KOPT-K1 (cell line): ENCODE results near the gene RAB40C.

Source experiments
- H3K27ac ChIP-seq: fragments of 200-600 bp; sonication (generic); 2 replicates; pipeline ENCODE4 v1.5.1; 2016; ENCODE audit warnings: antibody characterized with exemption, mild to moderate bottlenecking, low read depth, low read length; ENCODE audit not compliant: poor library complexity, severe bottlenecking
- H3K36me3 ChIP-seq: fragments of 200-600 bp; sonication (generic); 2 replicates; pipeline ENCODE4 v1.5.1; 2017; ENCODE audit warnings: antibody characterized with exemption, mild to moderate bottlenecking, low read length, moderate library complexity; ENCODE audit not compliant: insufficient read depth
- H3K9me3 ChIP-seq: fragments of 200-600 bp; sonication (generic); 2 replicates; pipeline ENCODE4 v1.5.1; 2017; ENCODE audit warnings: antibody characterized with exemption, low read length, mild to moderate bottlenecking; ENCODE audit not compliant: insufficient read depth, poor library complexity, severe bottlenecking

The RAB40C gene

GRCh38 chr16:624526-625070 lies 34.7 kb downstream of the RAB40C start:
- Histone ChIP-seq H3K27ac (no peak overlapping the region), H3K9me3 (no peaks in the 10 kb centered on the region), H3K36me3 (no peaks in the 10 kb centered on the region; the same call in 1 of the 2 replicates)

DNA sequence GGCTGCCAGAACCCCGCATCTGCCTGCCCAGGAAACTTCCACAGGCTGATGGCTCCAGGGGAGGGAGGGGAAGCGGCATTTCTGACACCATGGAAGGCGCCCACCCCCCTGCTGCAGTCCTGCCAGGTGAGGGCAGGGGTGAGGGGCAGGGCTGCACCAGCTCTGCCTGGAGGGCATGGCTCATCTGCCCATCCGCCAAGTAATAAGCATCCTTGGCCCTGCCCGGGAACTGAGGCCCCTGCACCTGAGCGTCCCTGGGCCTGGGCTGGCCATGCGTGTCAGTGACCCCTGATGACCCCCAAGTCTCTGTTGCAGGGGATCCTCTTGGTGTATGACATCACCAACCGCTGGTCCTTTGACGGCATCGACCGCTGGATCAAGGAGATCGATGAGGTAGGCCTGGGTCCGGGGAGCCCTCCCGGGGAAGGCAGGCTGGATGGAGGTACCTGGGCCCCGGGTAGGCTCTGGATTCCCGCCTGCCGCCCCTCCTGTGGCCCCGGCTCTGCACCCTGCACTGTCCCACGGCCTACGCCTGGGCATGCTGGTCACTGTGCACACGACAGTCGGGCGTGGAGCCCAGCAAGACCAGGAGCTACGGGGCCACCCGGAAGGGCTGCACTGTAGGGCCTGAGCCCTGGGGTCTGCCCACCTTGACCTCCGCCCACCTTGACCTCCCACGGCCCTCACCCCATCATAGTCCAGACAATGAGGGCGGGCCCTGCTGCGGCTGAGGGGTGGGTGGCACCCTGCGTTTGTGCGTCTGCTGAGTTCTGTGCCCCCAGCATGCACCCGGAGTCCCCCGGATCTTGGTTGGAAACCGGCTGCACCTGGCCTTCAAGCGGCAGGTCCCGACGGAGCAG lies 35.5 kb downstream of the RAB40C start:
- Histone ChIP-seq H3K27ac (no peak overlapping the region), H3K9me3 (no peaks in the 10 kb centered on the region), H3K36me3 (no peaks in the 10 kb centered on the region; the same call in 1 of the 2 replicates)

- Histone ChIP-seq H3K36me3 (no peaks in the 10 kb centered on the region; the same call in 1 of the 2 replicates), H3K9me3 (no peaks in the 10 kb centered on the region), H3K27ac (no peak overlapping the region)
Observed at GRCh38 chr16:625977-626765, 36.3 kb downstream of the RAB40C start.

DNA sequence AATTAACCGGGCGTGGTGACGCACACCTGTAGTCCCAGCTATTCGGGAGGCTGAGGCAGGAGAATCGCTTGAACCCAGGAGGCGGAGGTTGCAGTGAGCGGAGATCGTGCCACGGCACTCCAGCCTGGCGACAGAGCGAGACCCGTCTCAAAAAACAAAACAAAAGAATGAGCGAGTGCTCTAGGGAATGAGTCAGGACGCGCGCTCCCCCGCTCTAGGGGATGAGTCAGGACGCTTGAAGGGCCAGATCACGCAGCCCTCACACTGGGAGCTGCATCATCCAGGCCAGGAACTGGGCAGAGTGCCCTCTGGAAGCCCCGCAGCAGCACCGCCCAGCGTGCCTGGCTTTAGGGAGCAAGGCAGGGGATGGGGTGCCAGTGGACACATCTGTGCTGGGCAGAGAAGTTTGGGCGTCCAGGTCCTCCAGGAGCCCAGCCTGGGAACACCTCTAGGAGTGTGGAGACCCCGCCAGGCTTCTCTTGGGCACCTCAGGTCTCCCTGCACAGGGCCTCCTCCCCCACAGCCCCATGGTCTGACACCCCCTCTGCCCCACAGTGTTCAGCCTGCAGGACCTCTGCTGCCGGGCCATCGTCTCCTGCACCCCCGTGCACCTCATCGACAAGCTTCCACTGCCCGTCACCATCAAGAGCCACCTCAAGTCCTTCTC lies 37.1 kb downstream of the RAB40C start:
- Histone ChIP-seq H3K36me3 (no peaks in the 10 kb centered on the region; the same call in 1 of the 2 replicates), H3K9me3 (no peaks in the 10 kb centered on the region), H3K27ac (no peak overlapping the region)

DNA sequence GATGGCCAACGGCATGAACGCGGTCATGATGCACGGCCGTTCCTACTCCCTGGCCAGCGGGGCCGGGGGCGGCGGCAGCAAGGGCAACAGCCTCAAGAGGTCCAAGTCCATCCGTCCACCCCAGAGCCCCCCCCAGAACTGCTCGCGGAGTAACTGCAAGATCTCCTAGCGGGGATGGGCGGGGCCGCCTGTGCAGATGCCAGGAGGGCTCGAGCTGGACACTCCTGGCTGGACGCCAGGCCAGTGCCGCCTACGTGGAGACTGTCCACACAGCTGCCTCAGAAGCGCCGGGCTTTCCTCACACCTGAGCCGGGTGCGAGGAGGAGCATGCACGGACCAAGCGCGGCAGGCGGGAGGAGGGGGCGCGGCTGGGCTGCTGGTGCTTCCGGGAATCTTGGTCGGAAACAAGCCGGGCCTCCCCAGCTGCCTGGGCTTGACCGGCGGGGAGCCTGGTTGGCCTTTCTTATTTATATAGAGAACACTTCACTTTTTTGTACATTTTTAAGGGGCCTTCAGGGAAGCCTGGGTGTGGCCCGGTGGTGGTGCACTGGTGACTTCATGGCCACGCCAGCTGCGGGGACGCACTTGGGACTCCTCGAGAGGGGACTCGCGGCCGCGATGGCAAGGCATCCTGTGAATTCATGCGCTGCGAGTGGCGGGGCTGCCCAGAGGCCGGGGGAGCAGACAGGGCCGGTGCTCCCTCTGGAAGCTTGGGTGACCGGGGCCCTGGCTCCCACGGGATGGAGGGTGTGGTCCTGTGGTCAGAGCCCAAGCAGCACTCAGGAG lies 37.8 kb downstream of the RAB40C start:
- H3K27ac ChIP-seq, result no peak overlapping the region
- no peaks in the 10 kb centered on the region; the same call in 1 of the 2 replicates for H3K36me3 ChIP-seq
- no peaks in the 10 kb centered on the region for H3K9me3 ChIP-seq

DNA sequence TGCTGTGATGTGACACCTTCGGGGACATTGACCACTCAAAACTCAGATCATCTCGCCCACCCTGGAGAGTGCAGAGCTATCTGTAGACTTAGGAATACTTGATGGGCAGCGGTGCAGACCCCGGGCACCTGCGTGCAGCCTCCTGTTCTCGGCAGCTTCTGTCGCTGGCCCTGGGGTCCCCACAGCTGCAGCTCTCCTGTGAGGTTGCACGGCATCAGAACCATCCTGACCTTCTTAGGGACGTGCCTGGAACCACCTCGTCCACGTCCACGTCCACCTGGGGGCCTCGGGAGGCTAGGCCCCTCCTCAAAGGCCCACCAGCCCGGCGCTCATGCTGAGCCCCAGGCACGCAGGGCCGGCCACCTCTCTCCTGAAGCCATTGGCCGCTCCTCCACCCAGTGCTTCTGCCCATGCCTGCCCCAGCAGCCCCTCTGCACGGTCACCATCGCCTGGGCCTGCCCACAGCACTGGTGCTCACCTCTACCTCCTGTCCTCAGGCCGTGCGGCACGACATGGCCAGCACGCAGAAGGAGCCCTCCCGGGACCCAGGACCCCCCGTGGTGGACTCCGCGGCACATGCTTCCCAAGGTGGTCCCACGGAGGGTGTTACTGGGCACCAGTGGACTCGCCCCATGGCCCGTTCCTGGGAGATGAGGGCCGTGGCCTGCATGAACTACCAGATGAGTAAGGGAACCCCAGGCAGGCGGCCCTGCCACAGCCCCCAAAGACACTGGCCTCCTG lies 38.6 kb downstream of the RAB40C start:
- Histone ChIP-seq H3K27ac (no peak overlapping the region), H3K36me3 (peaks cover 1% of the 10 kb centered on the region; the same call in 1 of the 2 replicates)

DNA sequence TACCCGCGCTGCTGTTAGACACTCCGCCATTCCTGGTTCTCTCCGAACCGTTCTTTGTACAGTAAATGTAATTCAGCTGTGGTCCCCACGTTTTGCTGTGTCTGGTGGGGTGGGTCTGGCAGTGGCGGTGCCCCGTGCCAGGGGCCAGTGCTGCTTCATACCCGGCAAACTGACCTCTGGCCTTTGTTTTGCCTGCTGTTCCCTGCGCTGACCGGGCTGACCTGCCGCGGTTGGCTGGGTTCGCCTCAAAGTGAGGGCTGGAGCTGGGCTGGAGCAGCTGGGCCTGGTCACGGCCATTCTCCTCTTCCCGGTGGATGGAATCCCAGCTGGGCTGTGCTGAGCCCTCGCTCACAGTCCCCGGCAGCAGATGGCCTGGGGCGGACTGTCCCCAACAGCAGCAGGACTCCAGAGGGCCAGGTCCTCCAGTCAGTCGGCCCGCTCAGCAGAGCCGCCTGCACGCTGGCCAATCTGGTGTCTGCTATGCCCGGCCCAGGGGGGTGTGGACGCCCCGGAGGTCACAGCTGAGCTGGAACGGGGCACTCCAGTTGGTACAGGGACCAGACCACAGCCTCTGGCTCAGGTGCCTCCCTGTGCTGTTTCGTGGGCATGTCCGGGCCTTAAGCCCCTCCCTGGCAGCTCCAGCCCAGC lies 39.4 kb downstream of the RAB40C start:
- H3K9me3 ChIP-seq, result no peaks in the 10 kb centered on the region
- peaks cover 9% of the 10 kb centered on the region; the same call in 1 of the 2 replicates for H3K36me3 ChIP-seq
- no peak overlapping the region for H3K27ac ChIP-seq

More for the DNA sequence above, 38.6 kb downstream of the RAB40C start:
- H3K9me3 ChIP-seq, result no peaks in the 10 kb centered on the region

GRCh38 chr16:629833-630248 lies 40.0 kb downstream of the RAB40C start:
- Histone ChIP-seq H3K9me3 (no peaks in the 10 kb centered on the region), H3K27ac (no peak overlapping the region), H3K36me3 (peaks cover 14% of the 10 kb centered on the region; the same call in 1 of the 2 replicates)

DNA sequence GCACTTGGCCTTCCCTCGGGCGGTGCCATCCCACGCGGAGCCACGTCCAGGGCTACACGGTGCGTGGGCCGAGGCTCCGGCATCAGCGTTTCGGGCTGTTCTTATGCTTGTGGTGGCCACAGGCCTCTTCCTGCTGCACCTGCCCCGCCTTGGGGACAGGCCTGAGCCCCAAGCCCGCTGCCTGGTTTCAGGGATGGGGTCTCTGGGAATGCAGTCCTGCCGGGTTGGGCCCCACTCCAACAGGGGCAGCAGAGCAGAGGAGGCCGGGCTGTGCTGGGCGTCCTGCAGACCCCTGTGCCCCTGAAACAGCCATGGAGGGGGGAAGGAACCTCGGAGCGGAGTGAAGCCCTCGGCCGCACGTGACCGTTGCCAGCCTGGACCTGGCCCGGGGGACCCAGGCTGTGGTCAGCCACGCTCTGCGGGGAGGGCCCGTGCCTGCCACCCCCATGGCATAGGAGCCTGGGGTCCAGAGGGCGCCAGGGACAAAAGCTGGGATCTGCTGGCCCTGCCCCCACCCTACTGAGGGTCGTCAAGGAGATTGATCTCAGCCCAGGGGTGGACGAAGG lies 40.5 kb downstream of the RAB40C start:
- peaks cover 16% of the 10 kb centered on the region; the same call in 1 of the 2 replicates for H3K36me3 ChIP-seq
- H3K9me3 ChIP-seq, result no peaks in the 10 kb centered on the region
- no peak overlapping the region for H3K27ac ChIP-seq

DNA sequence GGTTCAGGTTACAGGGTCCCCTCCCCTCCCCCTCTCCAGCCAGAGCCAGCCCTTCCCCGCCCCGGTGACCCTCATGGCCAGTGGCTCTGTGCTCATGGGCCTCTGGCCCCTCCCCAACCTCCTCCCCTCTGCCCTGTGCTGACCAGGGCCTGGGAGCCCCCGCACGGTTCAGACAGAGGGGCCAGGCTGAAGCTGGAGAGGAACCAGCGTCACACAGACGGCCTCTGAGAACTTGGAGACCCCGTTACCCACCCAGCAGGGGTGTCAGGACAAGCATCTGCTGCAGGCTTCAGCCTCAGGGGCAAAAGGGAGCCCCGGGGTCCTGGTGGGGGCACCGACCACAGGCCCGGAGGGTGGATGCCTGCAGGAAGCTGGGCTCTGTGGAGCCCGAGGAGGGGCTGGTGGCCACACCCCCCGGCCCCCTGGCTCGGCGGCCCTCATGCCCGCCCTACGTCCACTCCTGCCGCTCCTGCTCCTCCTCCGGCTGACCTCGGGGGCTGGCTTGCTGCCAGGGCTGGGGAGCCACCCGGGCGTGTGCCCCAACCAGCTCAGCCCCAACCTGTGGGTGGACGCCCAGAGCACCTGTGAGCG lies 41.0 kb downstream of the RAB40C start, which contains the start of gene WFIKKN1:
WFIKKN1 (plus strand) TSS at position 171 of the 591 bp plus-strand sequence; CDS start at position 440, 269 bp downstream.
- no peaks in the 10 kb centered on the region for H3K9me3 ChIP-seq
- no peak within 1 kb of the TSS for H3K27ac ChIP-seq
- H3K36me3 ChIP-seq, result peaks cover 16% of the 10 kb centered on the region; the same call in 1 of the 2 replicates

DNA sequence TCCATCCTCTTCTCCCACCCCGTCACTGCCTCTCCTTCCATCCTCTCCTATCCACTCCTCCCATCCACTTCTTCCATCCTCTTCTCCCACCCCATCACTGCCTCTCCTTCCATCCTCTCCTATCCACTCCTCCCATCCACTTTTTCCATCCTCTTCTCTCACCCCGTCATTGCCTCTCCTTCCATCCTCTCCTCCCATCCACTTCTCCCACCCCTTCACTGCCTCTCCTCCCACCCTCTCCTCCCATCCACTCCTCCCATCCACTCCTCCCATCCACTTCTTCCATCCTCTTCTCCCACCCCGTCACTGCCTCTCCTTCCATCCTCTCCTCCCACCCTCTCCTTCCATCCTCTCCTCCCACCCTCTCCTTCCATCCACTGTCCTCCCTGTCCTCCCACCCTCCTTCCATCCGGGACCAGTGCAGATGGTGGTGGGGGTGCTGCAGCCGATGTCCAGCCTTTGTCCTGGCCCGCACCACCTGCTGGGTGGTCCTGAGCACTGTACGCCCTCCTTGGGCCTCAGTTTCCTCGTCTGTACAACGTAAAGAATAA lies 42.0 kb downstream of the RAB40C start:
- H3K27ac ChIP-seq, result no peak overlapping the region
- peaks cover 16% of the 10 kb centered on the region; the same call in 1 of the 2 replicates for H3K36me3 ChIP-seq
- no peaks in the 10 kb centered on the region for H3K9me3 ChIP-seq
